Stimulated activated CD4-positive, alpha-beta T cell treated with anti-CD3 and anti-CD28 coated beads, Interleukin-4, amount 100 ng/mL, for 1 hour (primary cell): ENCODE results near the gene TMEM271.
"Not testable (repeated sequence)": the region's sequence is repeated elsewhere in the genome, so short reads cannot be mapped to it uniquely, and the experiment has no call there.

Experiments
- DNase-seq: peaks from one replicate; pipeline ENCODE4 v3.0.0-alpha.2; 2020

TMEM271 gene

DNA sequence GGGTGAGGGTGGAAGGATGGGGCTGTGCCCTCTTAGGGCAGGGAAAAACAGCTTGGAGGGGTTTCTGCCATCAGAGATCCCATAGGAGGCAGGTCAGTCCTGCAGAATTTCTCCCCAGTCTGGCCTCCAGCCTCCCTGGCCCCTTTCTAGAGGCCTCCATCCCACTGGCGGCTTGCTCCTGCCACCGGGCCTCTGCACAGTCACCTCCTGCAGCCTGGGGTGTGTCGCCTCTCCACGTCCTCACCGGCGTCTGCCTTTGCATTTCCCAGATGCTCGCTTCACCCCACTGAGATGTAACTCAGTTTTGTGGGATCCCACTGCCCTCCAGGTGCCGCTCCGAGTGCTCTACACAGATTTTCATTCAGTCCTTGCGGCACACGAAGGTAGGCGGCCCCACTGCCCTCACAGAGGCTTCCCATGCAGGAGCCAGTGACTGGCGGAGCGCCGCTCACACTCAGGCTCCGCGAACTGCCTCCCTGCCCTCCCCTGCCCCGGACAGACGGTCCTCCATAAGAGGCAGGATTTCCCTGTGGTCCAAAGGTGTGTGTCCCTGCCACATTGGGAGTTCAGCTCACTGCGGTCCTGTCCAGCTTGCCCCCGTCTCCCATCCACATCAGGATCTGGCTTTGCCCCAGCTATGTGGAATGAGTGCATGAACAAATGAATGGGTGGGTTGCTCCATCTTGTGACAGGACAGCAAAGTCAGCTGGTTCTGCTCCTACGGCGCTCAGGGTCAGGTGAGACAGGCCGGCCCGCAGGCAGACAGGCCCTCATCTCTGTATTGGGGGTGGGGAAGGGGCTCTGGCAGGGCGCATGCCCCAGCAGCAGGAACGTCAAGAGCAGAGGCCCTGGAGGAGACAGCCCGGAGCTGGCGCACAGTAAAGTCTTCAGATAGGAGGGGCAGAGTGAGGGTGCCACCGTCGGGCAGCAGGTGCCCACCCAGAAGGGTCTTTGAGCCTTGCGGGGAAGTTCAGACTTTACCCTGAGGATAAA lies 2.7 kb upstream of the TMEM271 start:
- DNase-seq = no peak

- peak; percentile 25 for DNase-seq
Observed at GRCh38 chr4:577499-578450, 1.7 kb upstream of the TMEM271 start.

DNA sequence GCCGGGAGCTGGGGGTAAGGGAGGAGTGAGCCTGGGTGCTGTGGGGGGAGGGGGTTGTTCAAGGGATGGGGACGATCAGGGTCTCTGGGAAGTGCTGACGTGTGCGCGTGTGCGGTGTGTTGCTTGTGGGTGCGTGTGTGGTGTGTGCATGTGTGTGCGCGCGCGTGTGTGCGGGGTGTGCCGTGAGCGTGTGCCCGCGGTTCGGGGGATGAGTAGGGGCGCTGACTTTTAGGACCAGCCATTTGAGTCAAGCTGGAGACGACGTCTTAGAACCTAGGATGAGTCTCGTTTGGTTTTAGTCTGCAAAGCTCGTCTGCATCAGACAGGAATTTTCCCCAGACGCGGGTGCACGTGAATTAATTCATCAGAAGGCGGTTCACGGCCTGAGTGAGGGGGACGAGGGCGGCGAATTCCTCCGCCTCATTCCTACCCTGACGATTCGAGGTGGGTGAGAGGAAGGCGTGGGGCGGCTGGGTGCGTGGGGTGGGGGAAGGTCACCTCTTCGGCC lies 950 bp upstream of the TMEM271 start:
- DNase-seq = no peak

- DNase-seq = peak; percentile 25
Observed at GRCh38 chr4:575281-576141, 584 bp downstream of the TMEM271 start.

- no peak for DNase-seq
Observed at GRCh38 chr4:574346-575161, 1.5 kb downstream of the TMEM271 start.

GRCh38 chr4:573122-573892 lies 2.8 kb downstream of the TMEM271 start:
- no peak for DNase-seq

DNA sequence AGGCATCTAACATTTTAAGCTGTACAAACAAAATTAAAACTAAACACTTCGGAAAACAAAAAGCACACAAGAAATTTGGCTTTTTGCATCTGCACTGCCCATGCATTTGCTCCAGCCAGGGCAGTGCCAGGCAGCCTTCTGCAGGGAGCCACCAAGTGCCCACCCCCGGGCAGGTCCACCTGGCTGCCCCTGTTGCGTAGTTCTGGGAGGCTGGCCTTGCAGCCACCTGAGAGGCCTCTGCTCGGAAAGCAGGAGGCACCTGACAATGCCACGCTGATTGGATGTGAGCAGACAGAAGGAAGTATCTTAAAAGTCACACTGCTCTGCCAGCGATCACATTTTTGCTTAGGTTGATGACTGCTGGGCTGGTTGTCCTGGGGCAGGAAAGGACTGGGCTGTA lies 3.5 kb downstream of the TMEM271 start:
- DNase-seq = no peak

GRCh38 chr4:571838-572572 lies 4.1 kb downstream of the TMEM271 start:
- DNase-seq = no peak

GRCh38 chr4:570754-571153 lies 5.3 kb downstream of the TMEM271 start:
- no peak for DNase-seq

- no peak for DNase-seq
Observed at GRCh38 chr4:569958-570667, 6.0 kb downstream of the TMEM271 start.

DNA sequence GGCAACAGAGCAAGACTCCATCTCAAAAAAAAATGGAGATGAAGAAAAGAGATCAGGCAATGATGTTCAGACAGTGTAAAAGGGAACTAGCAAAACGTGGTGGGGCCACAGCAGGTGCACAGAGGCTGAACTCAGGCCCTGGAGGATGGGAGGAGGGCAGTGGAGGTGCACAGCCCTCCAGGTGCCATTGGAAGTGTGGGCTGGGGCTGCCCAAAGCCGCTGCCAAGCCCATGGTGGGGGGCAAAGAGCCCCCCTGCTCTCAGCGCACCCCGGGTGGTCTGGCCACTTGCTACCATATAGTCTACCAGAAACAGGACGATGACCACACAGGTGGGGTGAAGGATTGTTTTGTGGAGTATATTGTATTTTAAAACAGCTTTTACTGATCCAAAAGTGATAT lies 7.1 kb downstream of the TMEM271 start:
- DNase-seq = no peak

DNA sequence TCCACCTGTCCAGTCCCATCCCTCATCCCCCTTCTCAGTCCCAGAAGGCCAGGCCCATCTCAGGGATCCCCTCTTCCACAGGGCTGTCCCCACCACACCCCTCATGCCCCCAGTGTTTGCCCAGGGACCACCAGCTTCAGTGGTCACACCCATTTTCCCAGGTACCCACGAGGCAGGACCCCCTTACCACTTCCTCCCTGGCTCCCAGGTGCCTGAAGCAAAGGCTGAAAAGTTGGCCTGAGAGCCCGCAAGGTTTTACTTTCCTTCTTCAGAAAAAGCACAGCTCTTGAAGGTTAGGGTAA lies 7.8 kb downstream of the TMEM271 start:
- no peak for DNase-seq

- DNase-seq = no peak
Observed at GRCh38 chr4:567457-568350, 8.4 kb downstream of the TMEM271 start.

DNA sequence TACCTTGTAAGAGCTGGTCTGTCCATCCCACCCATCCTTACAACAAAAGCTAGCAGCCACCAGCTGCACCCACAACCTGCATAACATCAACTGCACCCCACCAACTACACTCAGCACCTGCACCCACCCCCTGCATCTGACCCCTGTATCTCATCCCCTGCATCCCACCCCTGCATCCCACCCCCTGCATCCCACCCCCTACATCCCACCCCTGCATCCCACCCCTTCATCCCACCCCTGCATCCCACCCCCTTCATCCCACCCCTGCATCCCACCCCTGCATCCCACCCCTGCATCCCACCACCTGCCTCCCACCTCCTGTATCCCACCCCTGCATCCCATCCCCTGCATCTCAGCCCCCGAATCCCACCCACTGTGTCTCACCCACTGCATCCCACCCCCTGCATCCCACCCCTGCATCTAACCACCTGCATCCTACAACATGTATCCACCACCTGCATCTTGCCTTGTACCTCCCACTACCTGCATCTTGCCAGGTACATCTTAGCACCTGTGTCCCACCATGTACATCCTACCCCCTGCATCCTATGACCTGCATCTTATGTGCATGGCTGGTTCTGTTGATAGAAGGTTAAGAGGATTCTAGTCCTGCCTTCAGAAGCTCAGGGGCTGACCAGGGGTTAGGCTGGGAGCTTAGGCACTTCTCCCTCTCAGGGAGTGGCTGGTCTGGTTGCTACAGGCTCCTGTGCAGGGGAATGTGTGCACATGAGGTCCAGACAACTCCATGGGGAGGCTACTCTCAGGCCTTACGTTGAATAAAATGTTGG lies 9.4 kb downstream of the TMEM271 start:
- no peak for DNase-seq

GRCh38 chr4:566035-566434 lies 10.1 kb downstream of the TMEM271 start:
- DNase-seq = no peak

- not testable (repeated sequence) for DNase-seq
Observed at GRCh38 chr4:565614-566013, 10.5 kb downstream of the TMEM271 start.

- not testable (repeated sequence) for DNase-seq
Observed at GRCh38 chr4:562458-562857, 13.6 kb downstream of the TMEM271 start.
